Psoas muscle (tissue), 8 donors: ENCODE data around the gene CSAD. TPM values are rescaled to one million over a fixed set of nuclear protein-coding genes. Genes with fewer than 3 reads are reported as not detected.

ENCODE experiments used
- ATAC-seq, 4 donors: fragments of 200-7000 bp; cut with Tn5 transposase; one replicate each; pipeline ENCODE4 v1.9.1; 2020; ENCODE audit warnings: moderate library complexity in 3 of 4, mild to moderate bottlenecking in 2 of 4
- DNase-seq, 2 donors: peaks; one replicate each; pipeline ENCODE4 v3.0.0-alpha.2; 2020
- H3K27ac ChIP-seq: fragments of 200-600 bp; one replicate; pipeline ENCODE4 v1.8.0; 2022
- H3K27me3 ChIP-seq, 3 donors: fragments of 200-600 bp in 1 of 3; one replicate each; pipeline versions ENCODE4 v1.6.1 to v1.8.0; 2013 to 2022; ENCODE audit warnings: low read length in 2 of 3, mild to moderate bottlenecking in 2 of 3, moderate library complexity in 1 of 3; ENCODE audit not compliant: insufficient read depth in 3 of 3
- H3K36me3 ChIP-seq, 2 donors: fragments of 200-600 bp in 1 of 2; one replicate each; pipeline versions ENCODE4 v1.6.1 to v1.8.0; 2013 to 2022; ENCODE audit warnings: low read depth in 1 of 2, mild to moderate bottlenecking in 1 of 2, moderate library complexity in 1 of 2; ENCODE audit not compliant: insufficient read depth in 1 of 2
- H3K4me1 ChIP-seq: fragments of 200-600 bp; one replicate; pipeline ENCODE4 v1.8.0; 2022
- H3K4me3 ChIP-seq: fragments of 200-600 bp; one replicate; pipeline ENCODE4 v1.8.0; 2022; ENCODE audit warnings: mild to moderate bottlenecking
- H3K9me3 ChIP-seq: fragments of 200-600 bp; one replicate; pipeline ENCODE4 v1.8.0; 2022
- WGBS, 3 donors: extraction: QIAGEN DNeasy Blood & Tissue Kit; methylation state at CpG; one replicate each; pipeline versions ENCODE4 v1.1.6 to v1.1.7; 2013; 5-methylcytosine and 5-hydroxymethylcytosine counted together
- intact Hi-C, 2 donors: fragments of 100-400 bp; cut with DNase I; formaldehyde crosslinking; loops; one replicate each; pipeline versions ENCODE4 v1.11.0 to v1.14.2; 2022
- polyA plus RNA-seq, 3 donors: library from polyadenylated mRNA; stranded (reverse); fragments of 200-250 nt; gene quantifications; one replicate each; pipeline ENCODE4 v1.2.3, GENCODE V29; 2013
- total RNA-seq, 4 donors: library from RNA; stranded (reverse); fragmentation: NEBNext Ultra II Directional in 2 of 4; extraction: Animal tissue kit (Norgen Biotek cat#: 25700) in 2 of 4; gene quantifications; one replicate each; pipeline versions ENCODE4 v1.2.1 to v1.2.4, GENCODE V29; 2021 to 2023
- TF ChIP-seq, protein P1 (sequence below): fragments of 200-600 bp; IDR thresholded peaks from one replicate; pipeline ENCODE4 v1.8.0; 2022; ENCODE audit warnings: antibody characterized with exemption
- donor health status: healthy with polysubstance abuse.
- donor health status: DM: no; HTN: no; CAD: no; lungs with moderate emphysema.
- donor health status: Bipolar disorder and iron deficiency.
- donor health status: healthy.
- donor health status: DM: yes; HTN: yes; CAD: no.
- donor health status: DM: no; HTN: no; CAD: no.
- donor health status: DM: no; HTN: no; CAD: no.
- donor health status: DM: yes; HTN: yes; CAD: no.

The CSAD gene
- total and polyA plus RNA-seq, 7 donors, result 3.9 to 7.8 (median 6.3) TPM

DNA sequence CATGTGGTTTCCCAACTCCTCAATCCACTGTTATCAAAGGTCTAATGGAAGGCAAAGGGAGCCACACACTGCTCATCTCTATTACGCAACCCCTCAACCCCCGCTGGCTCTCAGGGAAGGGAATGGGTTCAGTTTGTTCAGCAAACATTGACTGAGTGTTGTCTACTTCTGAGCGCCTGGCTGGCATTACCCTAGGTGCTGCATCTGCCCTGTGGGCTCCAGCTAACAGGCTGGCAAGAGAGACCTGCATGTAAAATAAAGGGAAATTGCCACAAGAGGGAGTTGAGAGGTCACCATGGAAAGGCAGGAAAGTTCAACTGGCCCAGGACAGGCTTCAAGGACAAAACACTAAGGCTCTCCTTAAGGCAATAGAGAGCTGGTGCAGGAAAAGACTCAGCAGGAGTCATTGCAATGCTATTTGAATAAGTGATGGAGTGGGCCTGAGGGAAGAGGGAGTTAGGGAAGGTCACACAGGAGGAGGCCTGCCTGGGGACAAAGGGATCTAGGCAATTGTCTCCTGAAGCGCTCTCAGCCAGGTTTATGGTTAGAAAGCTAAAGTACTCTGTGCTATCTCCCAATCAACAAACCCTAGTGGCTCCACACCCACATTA, 5.7 kb downstream of the CSAD start:
- peaks cover 8% of the 10 kb centered on the region for H3K4me1 ChIP-seq

DNA sequence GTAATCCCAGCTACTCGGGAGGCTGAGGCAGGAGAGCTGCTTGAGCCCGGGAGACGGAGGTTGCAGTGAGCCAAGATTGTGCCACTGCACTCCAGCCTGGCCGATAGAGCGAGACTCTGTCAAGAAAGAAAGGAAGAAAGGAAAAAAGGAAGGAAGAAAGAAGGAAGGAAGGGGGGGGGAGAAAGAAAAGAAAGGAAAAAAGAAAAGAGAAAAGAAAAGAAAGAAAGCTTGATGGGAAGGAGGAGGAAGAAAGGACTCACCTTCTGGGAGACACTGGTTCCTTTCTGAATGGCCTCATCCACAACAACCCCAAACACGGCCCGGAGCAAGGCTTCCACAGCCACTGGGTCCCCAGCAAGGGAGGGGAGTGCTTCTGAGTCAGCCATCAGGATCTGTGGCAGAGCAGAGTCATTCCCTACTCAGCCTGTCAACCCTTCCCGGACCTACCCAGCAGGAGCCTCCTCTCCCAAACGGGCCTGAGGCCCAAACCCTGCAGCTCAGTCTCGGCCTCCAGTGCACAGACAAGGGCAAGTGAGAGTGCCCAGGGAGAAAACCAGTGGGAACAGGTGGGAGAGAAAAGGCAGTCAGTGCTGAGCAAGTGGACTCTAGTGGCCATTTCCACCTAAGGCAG, 7.5 kb downstream of the CSAD start:
- H3K4me1 ChIP-seq, result no peaks in the 10 kb centered on the region
- intact Hi-C loops, result no loop called here
- DNase-seq (no peak), ATAC-seq (no peak)
- no peak overlapping the region for H3K27ac ChIP-seq
- TF ChIP-seq, protein P1, sequence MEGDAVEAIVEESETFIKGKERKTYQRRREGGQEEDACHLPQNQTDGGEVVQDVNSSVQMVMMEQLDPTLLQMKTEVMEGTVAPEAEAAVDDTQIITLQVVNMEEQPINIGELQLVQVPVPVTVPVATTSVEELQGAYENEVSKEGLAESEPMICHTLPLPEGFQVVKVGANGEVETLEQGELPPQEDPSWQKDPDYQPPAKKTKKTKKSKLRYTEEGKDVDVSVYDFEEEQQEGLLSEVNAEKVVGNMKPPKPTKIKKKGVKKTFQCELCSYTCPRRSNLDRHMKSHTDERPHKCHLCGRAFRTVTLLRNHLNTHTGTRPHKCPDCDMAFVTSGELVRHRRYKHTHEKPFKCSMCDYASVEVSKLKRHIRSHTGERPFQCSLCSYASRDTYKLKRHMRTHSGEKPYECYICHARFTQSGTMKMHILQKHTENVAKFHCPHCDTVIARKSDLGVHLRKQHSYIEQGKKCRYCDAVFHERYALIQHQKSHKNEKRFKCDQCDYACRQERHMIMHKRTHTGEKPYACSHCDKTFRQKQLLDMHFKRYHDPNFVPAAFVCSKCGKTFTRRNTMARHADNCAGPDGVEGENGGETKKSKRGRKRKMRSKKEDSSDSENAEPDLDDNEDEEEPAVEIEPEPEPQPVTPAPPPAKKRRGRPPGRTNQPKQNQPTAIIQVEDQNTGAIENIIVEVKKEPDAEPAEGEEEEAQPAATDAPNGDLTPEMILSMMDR, result no peak
- 87 to 91% (median 89%) methylated on average over 10 of the region's 10 CpGs for WGBS, 3 donors
- H3K27me3 ChIP-seq, result no peaks in the 10 kb centered on the region
- peaks cover 0 to 44% of the 10 kb centered on the region in 2 donors for H3K36me3 ChIP-seq
- H3K9me3 ChIP-seq, result no peaks in the 10 kb centered on the region
- no peak overlapping the region for H3K4me3 ChIP-seq

More for the DNA sequence above, 5.7 kb downstream of the CSAD start:
- Histone ChIP-seq H3K4me3 (no peak overlapping the region), H3K9me3 (no peaks in the 10 kb centered on the region), H3K27ac (no peak overlapping the region), H3K36me3 (peaks cover 0 to 26% of the 10 kb centered on the region in 2 donors), H3K27me3 (no peaks in the 10 kb centered on the region)
- intact Hi-C loops, result no loop called here
- no peak for ATAC-seq
- TF ChIP-seq, protein P1, result no peak
- DNase-seq, result no peak
- WGBS, 3 donors, result 85 to 91% (median 86%) methylated on average over 4 of the region's 4 CpGs

DNA sequence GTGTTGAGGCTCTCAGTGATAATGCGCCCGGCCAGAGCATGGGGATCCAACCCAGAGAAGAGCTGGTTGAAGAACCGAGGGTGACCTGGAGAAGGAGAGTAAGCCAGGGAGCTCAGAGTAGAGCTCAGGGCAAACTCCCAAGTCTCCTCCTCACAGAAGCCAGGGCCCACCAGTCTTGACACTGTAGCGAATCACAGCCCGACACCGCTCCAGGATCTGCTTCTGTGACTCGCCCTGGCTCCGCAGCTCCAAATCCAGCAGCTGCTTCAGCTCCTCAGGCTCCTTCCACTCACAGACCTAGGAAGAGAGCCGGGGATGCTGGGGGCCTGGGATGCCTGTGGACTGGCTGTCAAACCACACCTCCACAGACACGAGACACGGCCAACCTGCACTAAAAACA, 8.4 kb downstream of the CSAD start:
- H3K27ac ChIP-seq, result no peak overlapping the region
- no peaks in the 10 kb centered on the region for H3K4me1 ChIP-seq
- TF ChIP-seq, protein P1, result no peak
- DNase-seq (no peak), ATAC-seq (no peak)
- no peaks in the 10 kb centered on the region for H3K27me3 ChIP-seq
- H3K36me3 ChIP-seq, result peaks cover 0 to 50% of the 10 kb centered on the region in 2 donors
- 83 to 94% (median 89%) methylated on average over 11 of the region's 11 CpGs for WGBS, 3 donors
- no peak overlapping the region for H3K4me3 ChIP-seq
- no peaks in the 10 kb centered on the region for H3K9me3 ChIP-seq
- intact Hi-C loops, result no loop called here

DNA sequence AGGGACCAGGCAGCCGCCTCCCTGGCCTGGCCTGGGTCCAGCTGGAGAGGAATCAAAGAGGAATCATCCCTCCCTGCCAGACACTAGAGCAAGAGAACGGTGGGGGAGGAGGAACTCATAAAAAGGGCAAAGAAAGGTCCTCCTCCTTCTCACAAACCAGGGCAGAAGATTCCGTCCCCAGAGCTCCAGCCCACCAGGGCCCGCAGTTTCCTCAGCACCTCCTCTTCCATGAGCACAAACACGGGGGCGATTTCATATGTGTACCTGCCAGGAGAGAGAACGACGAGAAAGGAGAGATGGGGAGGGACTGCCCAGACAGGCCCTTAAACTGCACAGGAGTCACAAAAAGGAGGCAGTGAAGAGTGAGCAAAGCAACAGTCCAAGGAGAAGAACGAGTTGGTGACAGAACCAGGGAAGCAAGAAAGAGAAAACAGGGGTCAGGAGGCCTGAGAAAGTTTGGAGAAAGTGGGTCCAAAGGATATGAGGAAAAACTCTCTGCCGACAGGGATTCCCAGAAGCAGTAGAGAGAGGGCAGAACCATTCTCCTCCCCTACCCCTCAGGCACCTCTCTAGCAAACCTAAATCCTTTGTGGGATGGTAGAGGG, 8.9 kb downstream of the CSAD start:
- H3K27me3 ChIP-seq, result no peaks in the 10 kb centered on the region
- TF ChIP-seq, protein P1, result no peak
- no peak overlapping the region for H3K27ac ChIP-seq
- H3K4me1 ChIP-seq, result no peaks in the 10 kb centered on the region
- 57 to 61% (median 58%) methylated on average over 10 of the region's 10 CpGs for WGBS, 3 donors
- H3K36me3 ChIP-seq, result peaks cover 3 to 56% of the 10 kb centered on the region in 2 donors
- ATAC-seq (no peak), DNase-seq (no peak)
- intact Hi-C loops, result no loop called here
- no peak overlapping the region for H3K4me3 ChIP-seq
- no peaks in the 10 kb centered on the region for H3K9me3 ChIP-seq
